Suppressor macrophage treated with lipopolysaccharide for 4 hours (primary cell): ENCODE measurements around the gene WWOX.

ENCODE experiments used
- DNase-seq: peaks from one replicate; pipeline ENCODE4 v3.0.0-alpha.2; 2020

WWOX gene

GRCh38 chr16:78836802-78837491 lies 737.5 kb downstream of the WWOX start:
- no peak for DNase-seq

DNA sequence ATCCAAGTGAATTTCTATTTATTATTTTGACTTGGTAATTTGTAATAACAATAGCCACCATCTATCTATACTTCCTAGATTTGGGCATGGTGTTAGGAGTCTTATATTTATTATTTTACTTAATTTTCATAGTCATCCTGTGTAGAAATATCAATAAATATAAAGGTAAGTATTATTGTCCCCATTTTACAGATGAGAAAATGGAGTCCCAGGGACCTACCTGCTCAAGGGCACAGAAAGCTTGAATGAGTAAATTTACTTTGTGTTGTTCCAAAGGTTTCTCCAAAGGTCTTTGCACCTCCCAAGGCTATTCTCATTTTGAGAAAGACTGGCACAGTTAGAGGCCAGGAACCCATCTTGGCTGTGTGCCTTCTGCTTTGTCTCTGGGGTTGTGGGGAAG lies 738.3 kb downstream of the WWOX start:
- no peak for DNase-seq

GRCh38 chr16:78838276-78838675 lies 738.8 kb downstream of the WWOX start:
- DNase-seq = no peak

DNA sequence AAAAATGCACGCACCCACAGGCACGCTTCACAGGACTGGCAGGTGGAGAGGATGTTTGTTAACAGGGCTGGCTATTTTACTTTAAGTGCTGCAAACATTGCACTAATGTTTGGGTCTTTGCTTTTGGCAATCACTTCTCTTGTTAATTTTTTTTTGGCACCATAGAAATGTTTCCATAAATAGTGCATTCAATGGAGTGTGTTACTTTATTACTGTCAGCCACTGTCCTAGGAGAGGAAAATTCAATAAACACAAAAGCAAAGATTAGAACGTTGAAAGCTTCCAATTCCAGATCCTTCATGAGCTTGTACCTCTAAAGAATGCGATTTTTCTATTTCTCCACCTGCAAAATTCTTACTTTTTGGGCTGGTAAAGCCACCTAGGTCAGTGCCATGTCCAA lies 743.5 kb downstream of the WWOX start:
- DNase-seq = no peak

- no peak for DNase-seq
These were observed 744.5 kb downstream of the WWOX start for GRCh38 chr16:78843978-78844377.

- no peak for DNase-seq
These were observed 745.2 kb downstream of the WWOX start for GRCh38 chr16:78844682-78845081.

GRCh38 chr16:78851266-78851665 lies 751.8 kb downstream of the WWOX start:
- DNase-seq = no peak

DNA sequence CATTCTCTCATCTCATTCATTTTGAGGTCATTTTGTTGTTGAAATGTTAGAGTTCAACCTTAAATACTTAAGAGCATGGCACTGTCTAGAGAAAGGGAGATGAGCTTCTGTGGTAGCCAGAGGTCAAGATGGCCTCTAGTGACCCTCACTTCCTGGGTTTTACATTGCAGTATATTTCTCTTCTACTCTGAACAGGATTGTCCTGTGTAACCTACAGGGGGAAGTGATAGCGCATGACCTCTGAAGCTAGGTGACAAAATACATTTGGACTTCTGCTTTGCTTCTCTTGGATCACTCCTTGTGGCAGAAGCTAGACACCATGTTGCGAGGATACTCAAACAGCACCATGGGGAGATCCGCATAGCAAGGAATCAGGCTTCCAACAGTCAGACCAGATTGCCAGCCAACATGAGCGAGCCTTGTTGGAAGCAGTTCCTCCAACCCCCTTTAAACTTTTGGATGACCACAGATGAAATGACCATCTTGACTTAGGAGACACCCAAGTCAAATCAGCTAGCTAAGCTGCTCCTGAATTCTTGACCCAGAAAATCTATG lies 752.7 kb downstream of the WWOX start:
- peak; percentile 2 for DNase-seq

- DNase-seq = no peak
These were observed 762.6 kb downstream of the WWOX start for GRCh38 chr16:78862022-78862421.

DNA sequence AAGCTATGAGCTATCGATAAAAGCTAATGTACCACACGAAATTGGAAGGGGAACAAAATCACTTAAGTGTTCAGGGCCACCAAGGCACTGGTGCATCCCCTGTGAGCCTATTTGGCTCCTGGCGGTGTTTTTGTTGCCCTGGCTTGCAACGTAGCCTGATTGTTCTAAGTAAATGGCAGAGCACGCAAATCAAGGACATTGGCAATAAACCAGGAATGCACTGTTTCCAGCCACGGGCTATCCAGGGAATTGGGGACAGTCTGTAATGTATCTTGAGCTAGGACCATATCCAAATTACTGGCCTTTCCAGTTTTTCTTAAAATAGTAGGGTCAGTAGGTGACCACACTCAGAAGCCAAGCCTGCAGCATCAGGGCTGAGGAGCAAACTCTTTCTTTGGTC lies 767.1 kb downstream of the WWOX start:
- no peak for DNase-seq

GRCh38 chr16:78869492-78869891 lies 770.0 kb downstream of the WWOX start:
- no peak for DNase-seq

- no peak for DNase-seq
These were observed 771.8 kb downstream of the WWOX start for GRCh38 chr16:78871241-78871640.

GRCh38 chr16:78876671-78877070 lies 777.2 kb downstream of the WWOX start:
- no peak for DNase-seq

DNA sequence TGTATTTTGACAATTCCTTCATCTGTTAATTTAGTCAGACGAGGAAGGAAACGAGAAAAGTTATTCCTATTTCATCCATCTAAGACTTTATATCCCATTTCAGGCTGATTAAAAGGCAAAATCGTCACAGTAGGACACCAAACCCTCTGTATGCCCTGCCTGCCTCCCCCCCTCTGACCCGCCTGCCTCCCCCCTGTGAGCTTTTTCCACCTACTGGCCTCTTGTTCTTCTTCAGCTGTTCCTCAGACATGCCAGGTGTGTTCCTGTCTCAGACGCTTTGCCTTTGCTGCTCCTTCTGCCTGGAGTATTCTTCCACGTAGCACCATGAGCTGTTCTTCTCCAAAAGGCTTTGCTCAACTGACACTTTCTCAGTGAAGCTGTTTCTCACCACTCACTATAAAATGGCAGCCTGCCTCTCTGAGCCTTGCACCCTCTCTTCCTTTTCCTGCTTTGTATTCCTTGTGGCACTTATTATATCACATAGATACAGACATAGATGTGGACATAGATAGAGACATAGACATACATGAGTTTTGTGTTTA lies 777.7 kb downstream of the WWOX start:
- no peak for DNase-seq

- no peak for DNase-seq
These were observed 779.1 kb downstream of the WWOX start for GRCh38 chr16:78878570-78878969.

DNA sequence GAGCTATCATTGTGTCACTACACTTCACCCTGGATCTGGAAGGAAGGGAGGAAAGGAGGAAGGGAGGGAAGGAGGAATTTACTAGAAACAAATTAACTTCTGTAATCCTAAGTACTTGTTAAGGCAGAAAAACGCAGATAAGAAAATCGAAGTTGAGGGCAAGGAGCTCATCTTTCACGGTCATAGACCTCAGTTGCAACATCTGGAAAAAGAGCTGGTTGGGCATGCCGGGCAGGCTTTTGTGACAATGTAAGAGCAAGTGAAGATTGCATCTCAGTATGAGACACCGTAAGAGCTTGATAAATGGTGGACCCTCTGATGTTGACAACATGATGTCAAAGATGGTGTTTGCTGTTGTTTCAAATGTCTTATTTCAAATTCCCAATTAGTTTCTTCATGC lies 779.6 kb downstream of the WWOX start:
- DNase-seq = no peak

GRCh38 chr16:78882150-78882549 lies 782.7 kb downstream of the WWOX start:
- no peak for DNase-seq

DNA sequence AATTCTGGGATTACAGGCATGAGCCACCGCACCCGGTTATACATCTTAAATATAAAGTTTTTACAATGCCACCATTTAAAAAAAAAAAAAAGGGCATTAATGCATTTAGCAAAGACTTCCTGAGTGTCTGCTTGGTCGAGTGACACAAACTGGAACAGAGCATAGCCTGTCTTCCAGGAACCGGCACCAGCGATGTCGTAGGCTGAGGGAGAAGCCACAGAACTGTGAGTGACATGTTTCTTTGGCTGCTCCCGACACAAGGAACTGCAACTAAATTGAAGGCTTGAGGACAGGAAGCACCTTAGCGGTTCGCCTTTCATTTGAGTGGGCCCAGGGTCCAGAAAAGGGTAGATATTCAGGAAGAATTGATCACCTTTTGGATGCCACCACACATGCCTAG lies 783.3 kb downstream of the WWOX start:
- DNase-seq = peak; percentile 31

- no peak for DNase-seq
These were observed 784.8 kb downstream of the WWOX start for GRCh38 chr16:78884204-78884603.

- DNase-seq = no peak
These were observed 789.9 kb downstream of the WWOX start for GRCh38 chr16:78889346-78889745.

- no peak for DNase-seq
These were observed 791.0 kb downstream of the WWOX start for GRCh38 chr16:78890373-78890895.

DNA sequence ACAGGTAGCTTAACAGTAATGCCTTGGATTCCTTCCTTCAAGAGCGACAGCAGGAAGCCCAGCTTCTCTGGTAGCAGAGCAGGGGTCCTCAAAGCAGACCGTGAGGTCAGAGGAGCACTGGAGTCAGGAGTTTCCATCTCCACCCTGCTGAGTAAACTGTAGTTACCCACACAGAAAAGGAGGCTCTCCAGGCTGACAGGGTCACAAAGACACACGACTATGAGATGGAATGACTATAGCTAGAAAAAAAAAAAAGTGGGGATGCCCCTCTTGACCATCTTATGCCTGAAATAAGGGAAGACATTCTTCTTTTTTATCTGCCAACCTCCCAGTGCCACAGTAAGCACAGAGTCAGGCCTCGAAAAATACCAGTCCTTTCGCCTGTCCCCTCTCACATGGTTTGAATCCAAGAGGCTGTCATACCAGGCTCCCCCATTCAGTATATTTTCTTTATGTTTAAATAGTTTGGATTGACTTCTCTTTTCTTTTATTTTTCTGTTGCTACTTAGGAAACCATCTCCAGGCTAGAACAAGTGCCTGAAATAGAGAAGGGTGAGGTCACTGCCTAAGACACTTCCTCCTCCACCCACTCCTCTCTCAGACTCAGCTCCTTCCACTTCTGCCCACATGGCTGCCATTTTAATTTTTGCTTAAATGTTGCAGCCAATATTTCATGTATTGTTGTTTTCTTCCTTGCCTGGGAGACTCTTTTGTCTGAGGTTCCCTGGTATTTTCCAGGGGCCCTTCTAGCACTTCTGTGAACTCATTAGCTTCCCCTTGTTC lies 793.7 kb downstream of the WWOX start:
- peak; percentile 86 for DNase-seq

- no peak for DNase-seq
These were observed 795.4 kb downstream of the WWOX start for GRCh38 chr16:78894886-78895285.

DNA sequence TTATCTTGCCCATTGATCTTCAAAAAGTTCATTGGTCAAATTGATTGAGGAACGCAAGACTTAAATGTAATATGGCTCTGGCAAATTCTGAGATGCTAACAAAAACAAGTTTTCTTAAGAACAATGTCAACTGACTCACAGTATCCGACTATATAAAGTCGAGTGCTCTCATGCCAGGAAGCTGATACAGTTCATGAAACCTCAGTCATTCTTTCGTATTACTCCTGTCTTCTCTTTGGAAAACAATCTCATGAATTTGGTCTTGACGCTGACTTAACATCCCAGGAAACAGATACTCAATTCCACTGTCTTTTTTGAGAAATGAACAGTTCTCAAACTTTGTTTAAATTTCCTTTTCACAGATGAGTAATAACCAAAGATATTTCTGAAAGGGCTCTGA lies 796.2 kb downstream of the WWOX start:
- no peak for DNase-seq
